OCI-M1 (cell line): Measurements from ENCODE around the gene ROR1.
A peak's percentile ranks its signal among the peaks of the same experiment; 100 is the strongest.

Source experiments
- DNase-seq: peaks from one replicate; lab custom pipeline; 2025; lab: John Stamatoyannopoulos, UW

ROR1 gene

DNA sequence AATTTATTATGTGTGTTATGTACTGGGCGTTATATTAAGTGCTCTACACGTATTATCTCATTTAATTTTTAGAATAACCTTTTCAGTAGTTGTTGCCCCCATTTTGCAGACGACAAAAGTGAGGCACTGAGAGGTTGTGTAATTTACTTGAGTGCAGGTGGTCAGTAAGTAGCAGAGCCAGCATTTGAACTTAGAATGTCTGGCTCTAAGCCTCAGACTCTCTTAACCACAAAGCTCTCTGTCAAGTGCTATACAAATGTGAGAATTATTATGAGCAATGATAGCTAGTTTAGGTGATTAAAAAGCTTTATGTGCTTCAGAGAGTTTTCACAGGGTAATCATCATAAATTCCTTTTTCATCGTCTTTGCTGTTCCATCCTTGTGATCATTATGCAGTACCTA lies 333.3 kb downstream of the ROR1 start:
- no peak for DNase-seq

DNA sequence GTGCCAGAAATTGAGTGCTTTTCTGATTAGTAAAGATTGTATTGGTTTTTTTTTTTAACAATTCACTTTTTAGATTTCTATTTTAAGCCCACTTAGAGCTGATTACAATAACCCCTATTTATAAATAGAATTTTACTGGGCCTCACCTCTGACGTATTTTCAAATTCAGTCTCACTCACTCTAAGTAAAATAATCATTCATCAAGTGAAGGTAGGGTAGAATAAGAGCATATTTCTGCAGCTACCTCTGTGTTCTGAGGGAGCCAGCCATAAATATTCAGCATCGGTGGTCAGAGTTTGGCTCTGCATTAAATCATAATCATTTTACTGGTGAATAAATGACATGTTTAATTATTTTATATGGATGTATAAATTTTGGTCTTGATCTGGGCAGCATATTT lies 333.8 kb downstream of the ROR1 start:
- DNase-seq, result no peak

DNA sequence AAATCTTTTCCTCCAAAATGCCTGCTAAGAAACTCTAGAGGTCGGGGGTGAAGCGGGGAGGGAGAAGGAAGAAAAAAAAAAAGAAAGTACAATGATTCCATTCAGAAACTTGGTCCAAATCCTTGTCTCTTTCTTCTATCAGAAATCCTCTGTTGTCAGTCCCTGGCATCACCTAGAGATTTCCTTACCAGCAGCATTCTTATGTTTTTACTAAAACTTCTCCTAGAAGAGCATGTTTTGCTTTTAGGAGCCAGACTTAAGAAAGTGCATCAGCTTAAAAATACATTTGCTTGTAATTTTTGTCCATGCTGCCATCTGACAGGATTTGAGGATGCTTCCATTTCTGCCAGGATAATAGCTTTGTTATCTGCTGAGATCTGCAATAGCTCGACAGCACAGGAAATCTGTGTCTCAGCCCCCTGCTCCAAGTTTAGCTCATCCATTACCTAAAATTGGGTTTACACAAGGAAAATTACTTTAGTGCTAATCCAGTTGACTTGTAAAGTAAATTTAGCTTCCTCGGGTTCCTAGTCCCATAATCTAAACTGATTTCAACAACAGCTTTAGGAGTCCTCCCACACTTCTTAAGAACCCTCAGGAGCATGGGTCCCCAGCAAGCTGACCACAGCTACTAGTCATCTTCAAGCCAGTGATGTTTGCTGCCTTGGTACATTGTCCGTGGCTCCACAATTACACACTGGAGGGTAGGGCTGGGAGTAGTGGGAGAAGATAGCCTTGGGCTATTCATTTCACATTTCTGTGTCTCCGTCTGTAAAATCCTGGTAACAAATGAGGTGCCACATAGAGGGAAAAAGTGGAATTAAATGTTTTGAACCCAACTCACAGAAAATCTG lies 337.3 kb downstream of the ROR1 start:
- no peak for DNase-seq

DNA sequence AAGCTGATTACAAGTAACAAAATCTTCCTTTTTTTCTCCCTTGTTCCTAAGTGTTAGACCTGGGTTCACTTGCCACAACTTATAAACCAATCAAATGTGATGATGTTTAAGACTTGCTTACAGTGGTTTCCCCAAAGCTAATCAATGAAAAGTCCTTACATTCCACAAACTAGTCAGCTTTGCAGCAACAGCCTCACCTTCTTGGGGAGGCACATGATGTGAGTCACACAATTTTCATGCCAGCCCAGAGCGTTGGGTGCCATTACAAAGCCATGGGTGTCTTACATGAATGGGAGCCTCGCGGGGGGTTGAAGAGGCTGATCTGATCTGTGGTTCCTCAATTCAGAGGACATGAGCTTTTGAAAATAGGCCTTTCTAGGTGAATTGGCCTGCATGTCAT lies 338.0 kb downstream of the ROR1 start:
- no peak for DNase-seq

DNA sequence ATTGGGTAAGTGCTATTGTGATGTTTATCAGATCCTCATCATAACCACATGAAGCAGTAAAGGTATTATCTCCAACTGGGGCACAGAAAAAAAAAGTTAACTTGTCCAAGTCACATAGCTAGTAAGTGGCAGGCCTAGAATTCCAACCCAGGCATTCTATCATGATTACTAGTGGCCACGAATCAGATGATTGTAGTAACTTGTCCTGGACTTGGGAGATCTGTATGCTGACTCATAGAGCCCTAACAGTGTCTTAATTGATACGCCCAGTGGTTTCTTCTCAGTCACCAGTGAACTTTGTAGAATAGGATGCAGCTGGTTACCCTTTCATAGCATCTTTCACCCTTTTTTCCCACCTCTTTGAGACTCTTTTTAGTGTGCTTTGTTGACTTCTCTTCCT lies 338.5 kb downstream of the ROR1 start:
- DNase-seq, result no peak

DNA sequence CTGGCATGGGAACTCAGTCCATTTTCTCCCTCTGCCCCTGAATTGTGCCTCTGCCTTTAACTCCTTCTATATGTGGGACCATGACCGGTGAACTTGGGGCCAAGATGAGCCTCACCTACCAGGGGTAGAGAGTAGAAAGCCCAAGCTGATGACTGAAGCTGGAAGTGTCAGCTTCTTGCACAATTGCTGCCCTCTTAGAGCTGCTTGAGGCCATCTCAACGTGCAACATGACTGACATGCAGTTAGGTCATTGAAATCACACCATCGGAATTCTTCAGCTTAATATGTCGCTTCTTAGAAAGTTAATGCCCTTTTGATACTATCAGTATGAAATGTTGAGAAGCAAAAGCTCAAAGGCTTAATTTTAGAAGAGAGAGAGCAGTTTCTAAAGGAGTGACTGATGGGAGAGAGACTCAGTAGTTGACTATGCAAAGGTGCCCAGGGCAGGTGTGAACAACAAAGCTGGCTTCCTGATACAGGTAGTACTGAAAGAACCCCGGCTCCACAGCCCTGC lies 340.3 kb downstream of the ROR1 start:
- DNase-seq, result no peak

DNA sequence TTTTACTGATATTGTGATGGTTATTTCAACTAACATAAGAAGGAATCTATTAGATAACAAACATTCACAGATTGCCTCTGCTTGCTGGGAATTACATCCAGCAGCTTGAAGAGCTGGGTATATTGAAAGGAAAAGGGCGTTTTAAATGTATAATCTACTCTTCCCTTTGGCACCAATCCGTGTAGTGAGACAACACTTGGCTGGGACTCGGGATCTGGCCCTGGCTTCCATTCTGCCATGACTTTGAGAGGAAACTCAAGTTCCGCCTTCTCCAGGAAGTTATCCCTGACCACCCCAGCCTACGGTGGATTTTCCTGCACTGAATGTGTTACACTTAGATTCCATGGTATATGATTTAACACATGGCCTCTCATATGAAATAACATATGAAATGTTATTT lies 342.7 kb downstream of the ROR1 start:
- DNase-seq, result no peak

DNA sequence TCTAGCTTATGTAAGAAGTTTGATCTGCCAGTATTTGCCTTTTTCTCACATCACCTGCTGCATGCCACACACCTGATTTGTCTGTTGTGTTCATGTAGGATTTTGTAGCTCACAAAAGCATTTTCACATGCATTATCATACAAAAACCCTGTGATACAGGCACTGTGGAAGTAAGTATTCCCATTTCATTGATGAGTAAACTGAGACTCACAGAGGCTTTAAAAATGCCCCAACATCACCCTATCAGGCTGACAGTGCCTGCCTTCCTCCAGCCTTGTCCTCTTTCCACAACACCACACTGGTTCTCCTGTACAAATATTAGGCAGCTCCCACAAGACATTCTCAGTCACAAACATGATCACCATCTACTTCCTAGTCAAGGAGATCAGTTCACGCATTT lies 343.7 kb downstream of the ROR1 start:
- DNase-seq, result no peak

DNA sequence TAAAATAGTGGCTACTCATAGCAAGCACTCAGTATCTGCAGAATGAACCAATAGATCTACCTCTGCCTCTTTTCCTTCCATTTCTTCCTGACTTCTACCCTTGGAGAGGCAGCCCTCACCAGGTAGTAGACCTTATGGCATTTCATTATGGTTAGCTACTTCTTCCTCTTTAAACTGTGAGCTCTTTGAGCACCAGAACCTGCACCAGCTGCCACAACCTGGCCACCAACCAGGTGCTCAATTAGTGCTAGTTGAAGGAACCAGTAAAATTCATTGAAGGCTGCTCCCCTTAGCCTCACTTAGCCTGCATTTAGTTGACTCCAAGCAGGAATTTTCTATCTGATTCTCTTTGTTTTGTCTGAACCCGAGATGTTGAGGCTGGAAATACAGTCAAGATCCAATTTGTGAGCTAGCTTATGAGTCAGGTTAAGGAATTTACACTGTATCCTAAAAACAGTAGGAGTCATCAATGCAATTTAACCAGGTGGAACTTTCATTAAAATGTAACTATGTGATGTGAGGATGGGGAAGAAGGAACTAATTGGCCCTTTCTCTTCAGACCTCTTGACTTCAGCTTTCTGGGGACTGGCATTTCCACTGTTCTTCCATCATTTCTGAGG lies 348.1 kb downstream of the ROR1 start:
- no peak for DNase-seq

DNA sequence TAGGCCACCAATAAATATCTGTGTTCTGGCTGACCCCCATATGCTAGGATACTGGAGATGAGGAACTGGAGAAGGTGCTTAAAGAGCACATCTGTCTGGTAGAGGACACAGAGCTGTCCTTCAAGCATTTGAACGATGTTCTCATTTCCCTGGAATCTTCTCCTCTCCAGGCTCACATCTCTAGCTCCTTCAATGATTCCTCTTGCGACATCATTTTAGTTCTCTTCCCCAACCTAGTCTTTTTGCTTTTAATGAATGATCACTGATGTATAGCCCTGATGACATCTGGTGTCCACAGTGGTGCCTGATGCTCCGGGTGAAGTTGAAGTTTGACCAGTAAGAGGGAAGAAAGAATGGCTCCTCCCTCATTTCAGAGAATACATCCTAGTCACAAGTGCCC lies 348.8 kb downstream of the ROR1 start:
- DNase-seq, result no peak

DNA sequence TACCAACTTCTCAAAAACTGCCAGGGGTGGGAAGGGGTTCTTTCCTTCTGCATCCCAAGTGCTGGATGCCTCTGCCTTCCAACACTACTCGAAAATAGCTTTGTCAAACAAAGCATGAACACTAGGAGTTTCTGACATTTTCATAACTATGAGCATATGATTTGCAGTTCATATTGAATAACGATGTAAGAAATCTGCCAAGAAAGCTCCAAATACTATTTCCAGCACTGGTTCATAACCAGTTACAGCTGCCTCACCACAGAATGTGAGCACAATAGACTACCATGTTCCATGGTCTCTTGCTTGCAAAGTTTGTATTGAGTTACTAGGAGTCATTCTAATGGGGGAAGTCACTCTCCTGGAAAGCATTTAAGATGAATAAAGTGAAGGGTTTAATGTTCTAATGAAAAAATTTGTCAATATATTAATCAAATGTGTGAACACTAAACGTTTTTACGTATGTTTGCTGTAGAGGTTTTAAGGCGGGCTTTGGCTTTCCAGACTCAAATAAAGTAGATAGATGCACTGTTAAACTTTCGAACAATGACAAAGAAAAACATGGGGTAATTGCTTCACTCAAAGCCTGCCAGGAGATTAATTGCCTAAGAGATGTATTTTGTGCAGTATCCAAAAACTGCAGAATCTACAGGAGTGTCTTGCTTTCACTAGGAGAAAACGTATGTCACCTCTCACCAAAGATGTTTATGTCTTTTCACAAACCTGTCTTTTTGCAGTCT lies 351.1 kb downstream of the ROR1 start:
- DNase-seq, result no peak

DNA sequence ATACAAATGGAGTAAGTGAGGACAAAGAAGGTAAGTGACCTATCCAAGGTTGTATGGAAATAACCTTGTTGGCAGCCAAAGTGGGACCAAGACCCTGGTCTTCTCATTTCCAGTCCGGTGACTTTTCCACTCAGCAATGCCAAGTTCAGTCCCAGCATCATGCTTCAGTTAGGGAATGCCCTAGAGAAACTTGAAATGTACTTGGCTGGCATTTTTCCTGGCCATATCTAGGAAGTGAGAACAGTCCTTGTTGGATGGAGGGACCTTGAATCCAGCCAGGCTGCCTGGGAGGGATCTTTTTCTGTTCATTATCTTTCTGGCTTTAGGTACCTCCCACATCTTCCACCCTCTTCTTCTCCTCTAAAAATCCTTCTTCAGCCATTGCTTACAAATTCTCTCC lies 352.8 kb downstream of the ROR1 start:
- DNase-seq, result no peak

DNA sequence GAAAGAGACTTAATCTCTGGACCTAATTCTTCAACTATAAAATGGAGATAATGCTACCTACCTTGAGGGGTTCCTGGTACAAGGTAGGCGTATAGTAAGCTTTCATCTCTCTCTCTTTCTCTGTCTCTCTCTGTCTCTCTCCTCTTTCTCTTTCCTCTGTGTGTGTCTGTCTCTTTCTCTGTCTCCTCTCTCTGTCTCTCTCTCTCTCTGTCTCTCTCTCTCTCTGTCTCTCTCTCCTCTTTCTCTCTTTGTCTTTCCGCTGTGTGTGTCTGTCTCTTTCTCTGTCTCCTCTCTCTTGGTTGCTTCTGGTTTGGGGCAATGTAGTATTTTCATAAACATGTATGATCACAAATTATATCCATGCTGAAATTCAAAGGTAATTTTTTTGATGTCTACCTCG lies 353.5 kb downstream of the ROR1 start:
- DNase-seq, result no peak

DNA sequence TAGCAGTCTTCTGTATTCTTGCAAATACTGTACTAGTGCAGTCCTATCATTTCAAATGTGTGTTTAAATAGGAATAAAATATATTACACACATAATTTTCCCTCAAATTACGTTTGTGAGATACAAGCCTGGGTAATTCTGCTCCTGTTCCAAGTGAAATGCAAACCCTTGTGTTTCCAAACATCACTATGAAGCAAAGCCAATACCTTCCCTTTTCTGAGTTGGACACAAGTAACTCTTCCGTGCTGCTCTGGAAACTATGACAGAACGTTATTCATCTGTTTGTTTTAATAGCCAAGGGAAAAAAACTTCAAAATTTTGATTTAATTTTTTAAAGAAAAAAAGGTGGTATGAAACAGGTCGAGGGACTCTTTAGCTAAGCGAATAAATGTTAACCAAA lies 355.9 kb downstream of the ROR1 start:
- no peak for DNase-seq

DNA sequence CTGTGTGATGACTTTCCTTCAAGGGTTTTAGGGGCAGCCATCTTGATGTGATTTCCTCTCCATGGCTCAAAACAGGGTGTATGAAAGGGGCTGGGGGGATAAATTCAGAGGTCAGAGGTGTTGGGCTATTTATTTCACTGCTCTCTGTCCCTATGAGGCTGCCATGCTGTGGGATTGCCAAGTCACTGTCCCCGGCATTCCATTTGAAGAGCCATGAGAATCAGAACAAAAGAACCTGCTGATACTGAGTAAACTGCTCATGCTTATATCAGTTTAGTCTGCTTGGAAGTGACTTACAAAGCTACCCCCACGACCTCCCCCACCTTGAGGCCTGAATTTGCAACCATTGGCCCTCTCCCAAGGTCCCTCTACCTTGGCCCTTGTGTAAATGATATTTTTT lies 357.3 kb downstream of the ROR1 start:
- no peak for DNase-seq

DNA sequence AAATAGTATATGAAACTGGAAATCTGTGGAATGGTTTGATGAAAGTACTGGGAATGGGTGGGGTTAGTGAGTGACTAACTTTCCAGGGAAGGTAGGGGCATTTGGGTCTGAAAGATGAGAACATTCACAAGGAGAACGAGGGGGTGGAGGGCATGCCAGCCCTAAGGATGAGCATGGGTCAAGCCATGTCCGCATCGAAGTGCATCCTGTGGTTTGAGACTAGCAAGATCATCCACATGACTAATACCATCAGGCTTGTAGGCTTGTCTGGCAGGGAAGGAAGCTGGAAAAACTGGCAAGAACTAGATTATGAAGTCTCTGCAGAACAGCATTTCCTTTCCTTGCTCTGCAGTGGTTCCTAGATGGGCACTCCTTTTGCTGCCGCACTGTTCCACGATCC lies 359.2 kb downstream of the ROR1 start:
- DNase-seq, result no peak

DNA sequence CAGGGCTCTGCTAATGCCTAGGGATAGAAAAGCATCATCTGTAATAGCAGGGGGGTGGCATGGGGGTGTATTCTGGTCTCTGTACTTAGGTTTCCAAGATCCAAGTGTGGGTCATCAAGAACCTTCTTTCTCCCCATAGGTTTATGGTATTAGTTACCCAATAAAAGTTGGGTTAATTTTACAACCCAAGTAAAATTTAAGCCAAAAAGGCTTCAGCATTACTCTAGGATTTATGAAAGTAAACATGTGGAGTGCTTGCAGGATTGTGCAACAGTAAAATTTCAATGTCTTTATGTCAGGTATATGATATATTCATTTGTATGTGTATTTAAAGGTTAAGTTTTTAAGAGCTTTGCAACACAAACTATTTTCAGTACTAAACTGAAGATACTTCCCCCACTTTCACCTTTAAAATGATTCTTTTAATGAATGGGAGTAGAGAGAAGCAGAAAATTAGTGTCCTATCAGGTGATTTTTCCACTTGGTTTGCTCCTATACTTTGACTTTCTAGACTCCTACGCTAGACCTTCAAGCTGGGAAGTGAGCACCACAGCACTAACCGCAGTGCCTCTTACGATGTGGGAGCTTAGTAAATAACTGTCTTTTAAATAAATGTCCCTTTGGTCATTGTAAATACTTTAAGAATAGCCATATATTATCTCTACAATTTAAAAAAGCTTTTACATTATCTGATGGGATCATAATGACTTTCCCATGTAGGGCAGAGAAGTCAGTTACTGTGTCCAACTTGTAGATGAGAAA lies 361.8 kb downstream of the ROR1 start:
- no peak for DNase-seq

DNA sequence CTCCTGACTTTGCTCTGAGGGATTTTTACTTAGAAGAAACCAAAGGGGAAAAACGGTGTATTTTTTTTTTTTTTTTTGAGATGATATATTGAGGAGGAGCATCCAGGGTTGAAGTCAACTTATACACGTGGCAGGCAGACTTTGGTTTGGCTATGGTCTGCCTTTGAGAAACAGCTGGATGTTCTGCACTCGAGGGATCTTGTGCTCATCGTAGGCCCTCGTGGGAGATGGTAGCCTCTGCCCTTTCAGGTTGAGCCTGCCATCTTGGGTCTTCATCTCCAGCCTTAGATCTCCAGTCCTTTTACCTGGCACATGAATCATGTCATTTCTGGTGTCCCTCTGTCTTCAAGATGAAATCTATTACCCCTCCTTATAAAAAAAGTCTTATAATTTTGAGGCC lies 362.5 kb downstream of the ROR1 start:
- no peak for DNase-seq

DNA sequence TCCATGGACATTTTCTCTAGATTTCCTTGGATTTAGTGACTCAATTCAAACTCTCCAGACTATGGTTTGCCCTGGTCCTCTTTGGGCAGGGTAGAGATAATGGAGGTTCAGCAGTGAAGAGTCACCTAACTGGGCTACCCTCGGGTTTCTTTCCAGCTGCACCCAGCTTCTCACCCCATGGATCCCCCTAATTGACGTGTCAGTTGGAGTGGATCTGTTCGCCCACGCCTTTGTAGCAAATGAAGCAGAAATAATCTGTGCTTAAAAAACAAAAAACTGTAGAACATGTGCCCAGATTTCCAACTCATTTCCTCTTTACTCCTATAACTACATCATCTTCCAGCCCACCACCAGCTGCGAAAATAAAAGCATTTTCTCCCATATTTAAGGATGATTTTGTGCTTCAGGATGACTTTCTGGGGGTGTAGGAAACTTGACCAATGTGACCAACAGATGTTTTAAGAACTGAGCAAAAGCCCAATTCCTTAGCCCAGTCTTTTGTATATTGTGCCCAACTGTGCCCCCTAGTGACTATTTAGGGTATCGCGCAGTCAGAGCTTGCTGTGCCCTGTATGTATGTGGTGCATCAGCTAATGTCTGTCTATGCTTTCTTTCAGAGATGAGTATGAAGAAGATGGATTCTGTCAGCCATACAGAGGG lies 363.1 kb downstream of the ROR1 start:
- DNase-seq, result peak; percentile 80

DNA sequence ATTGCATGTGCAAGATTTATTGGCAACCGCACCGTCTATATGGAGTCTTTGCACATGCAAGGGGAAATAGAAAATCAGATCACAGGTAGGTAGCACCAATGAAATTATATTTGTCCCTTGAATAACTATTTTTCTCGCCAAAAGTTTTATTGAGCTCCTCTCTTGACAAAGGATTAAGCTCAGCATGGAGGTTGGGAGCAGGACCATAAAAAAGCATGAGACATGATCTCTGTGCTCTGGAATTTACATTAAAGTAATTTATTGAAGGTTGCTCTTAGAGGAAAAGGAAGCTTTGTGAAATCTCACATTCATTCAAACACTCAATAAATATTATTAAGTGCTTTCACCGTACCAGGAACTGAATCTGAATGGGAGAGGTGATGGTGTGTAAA lies 363.6 kb downstream of the ROR1 start:
- no peak for DNase-seq

DNA sequence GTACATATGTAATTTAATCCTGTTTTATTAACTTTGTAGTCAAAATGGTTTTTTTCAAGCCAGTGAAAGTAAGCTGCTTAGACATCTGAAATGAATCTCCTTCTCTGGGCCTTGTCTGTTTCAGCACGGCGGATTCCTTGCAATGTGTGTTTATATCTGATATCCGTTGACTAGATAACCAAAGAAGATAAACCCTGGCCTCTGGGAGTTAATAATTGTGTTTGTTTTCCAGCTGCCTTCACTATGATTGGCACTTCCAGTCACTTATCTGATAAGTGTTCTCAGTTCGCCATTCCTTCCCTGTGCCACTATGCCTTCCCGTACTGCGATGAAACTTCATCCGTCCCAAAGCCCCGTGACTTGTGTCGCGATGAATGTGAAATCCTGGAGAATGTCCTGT lies 366.1 kb downstream of the ROR1 start:
- no peak for DNase-seq

DNA sequence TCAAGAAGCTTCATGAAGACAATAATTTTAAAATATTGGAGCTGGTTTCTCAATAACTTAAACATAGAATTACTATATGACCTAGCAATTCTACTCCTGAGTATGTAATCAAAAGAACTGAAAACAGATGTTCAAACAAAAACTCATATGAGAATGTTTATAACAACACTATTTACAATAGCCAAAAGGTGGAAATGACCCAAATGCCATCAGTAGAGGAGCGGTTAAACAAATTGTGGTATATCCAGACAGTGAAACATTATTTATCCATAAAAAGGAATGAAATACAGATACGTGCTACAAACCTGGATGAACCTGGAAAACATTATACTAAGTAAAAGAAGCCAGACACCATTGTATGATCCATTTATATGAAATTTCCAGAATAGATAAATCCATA lies 366.8 kb downstream of the ROR1 start:
- no peak for DNase-seq
